IPS-18a (cell line): Measurements from ENCODE around the gene NR2F2.
A peak's percentile ranks its signal among the peaks of the same experiment; 100 is the strongest.

Experiments
- H3K27ac ChIP-seq: one replicate; pipeline ENCODE4 v1.5.1; 2013; ENCODE audit warnings: low read length
- H3K27me3 ChIP-seq: one replicate; pipeline ENCODE4 v1.6.1; 2013; ENCODE audit warnings: mild to moderate bottlenecking, low read length; ENCODE audit not compliant: control insufficient read depth, insufficient read depth
- H3K36me3 ChIP-seq: one replicate; pipeline ENCODE4 v1.6.1; 2013; ENCODE audit warnings: low read depth, low read length; ENCODE audit not compliant: control insufficient read depth
- H3K4me1 ChIP-seq: one replicate; pipeline ENCODE4 v1.6.1; 2013; ENCODE audit warnings: low read depth, low read length; ENCODE audit not compliant: control insufficient read depth
- H3K4me3 ChIP-seq: one replicate; pipeline ENCODE4 v1.5.1; 2013; ENCODE audit warnings: low read length
- H3K9ac ChIP-seq: one replicate; pipeline ENCODE4 v1.6.1; 2013; ENCODE audit warnings: mild to moderate bottlenecking, low read length, moderate library complexity
- H3K9me3 ChIP-seq: one replicate; pipeline ENCODE4 v1.6.1; 2013; ENCODE audit warnings: low read depth, low read length; ENCODE audit not compliant: control insufficient read depth

Gene NR2F2

GRCh38 chr15:96353930-96354730, 23.6 kb downstream of the NR2F2 start:
- Histone ChIP-seq H3K9ac (no peak overlapping the region), H3K9me3 (no peaks in the 10 kb centered on the region), H3K4me1 (peaks cover 10% of the 10 kb centered on the region), H3K27me3 (peaks cover 100% of the 10 kb centered on the region), H3K36me3 (no peaks in the 10 kb centered on the region), H3K4me3 (peak overlapping the region; percentile 33), H3K27ac (no peak overlapping the region)

GRCh38 chr15:96354731-96355567, 24.4 kb downstream of the NR2F2 start:
- Histone ChIP-seq H3K4me1 (peaks cover 12% of the 10 kb centered on the region), H3K27me3 (peaks cover 100% of the 10 kb centered on the region), H3K4me3 (peak overlapping the region; percentile 33), H3K9ac (no peak overlapping the region), H3K27ac (no peak overlapping the region), H3K9me3 (no peaks in the 10 kb centered on the region), H3K36me3 (no peaks in the 10 kb centered on the region)

- Histone ChIP-seq H3K27me3 (peaks cover 100% of the 10 kb centered on the region), H3K4me1 (peaks cover 14% of the 10 kb centered on the region), H3K9me3 (no peaks in the 10 kb centered on the region), H3K27ac (no peak overlapping the region), H3K9ac (no peak overlapping the region), H3K4me3 (no peak overlapping the region), H3K36me3 (no peaks in the 10 kb centered on the region)
These were observed 25.2 kb downstream of the NR2F2 start for GRCh38 chr15:96355568-96356187.

GRCh38 chr15:96356494-96357455, 26.3 kb downstream of the NR2F2 start:
- H3K4me3 ChIP-seq = peak overlapping the region; percentile 49
- no peak overlapping the region for H3K27ac ChIP-seq
- no peaks in the 10 kb centered on the region for H3K36me3 ChIP-seq
- peaks cover 100% of the 10 kb centered on the region for H3K27me3 ChIP-seq
- no peaks in the 10 kb centered on the region for H3K9me3 ChIP-seq
- H3K9ac ChIP-seq = no peak overlapping the region
- peaks cover 17% of the 10 kb centered on the region for H3K4me1 ChIP-seq

- H3K4me1 ChIP-seq = peaks cover 29% of the 10 kb centered on the region
- H3K9ac ChIP-seq = no peak overlapping the region
- H3K27ac ChIP-seq = no peak overlapping the region
- H3K4me3 ChIP-seq = no peak overlapping the region
- peaks cover 100% of the 10 kb centered on the region for H3K27me3 ChIP-seq
- H3K36me3 ChIP-seq = no peaks in the 10 kb centered on the region
- no peaks in the 10 kb centered on the region for H3K9me3 ChIP-seq
These were observed 27.7 kb downstream of the NR2F2 start for GRCh38 chr15:96358001-96358801.

GRCh38 chr15:96358821-96359615, 28.5 kb downstream of the NR2F2 start:
- H3K27me3 ChIP-seq = peaks cover 100% of the 10 kb centered on the region

GRCh38 chr15:96359616-96360521, 29.4 kb downstream of the NR2F2 start:
- no peak overlapping the region for H3K9ac ChIP-seq
- H3K4me3 ChIP-seq = peak overlapping the region; percentile 46
- no peak overlapping the region for H3K27ac ChIP-seq
- peaks cover 34% of the 10 kb centered on the region for H3K4me1 ChIP-seq
- peaks cover 100% of the 10 kb centered on the region for H3K27me3 ChIP-seq
- no peaks in the 10 kb centered on the region for H3K9me3 ChIP-seq
- no peaks in the 10 kb centered on the region for H3K36me3 ChIP-seq

More at GRCh38 chr15:96358821-96359615, 28.5 kb downstream of the NR2F2 start:
- no peaks in the 10 kb centered on the region for H3K36me3 ChIP-seq
- H3K9me3 ChIP-seq = no peaks in the 10 kb centered on the region
- no peak overlapping the region for H3K27ac ChIP-seq
- H3K4me1 ChIP-seq = peaks cover 34% of the 10 kb centered on the region
- peak overlapping the region; percentile 46 for H3K4me3 ChIP-seq
- H3K9ac ChIP-seq = no peak overlapping the region

GRCh38 chr15:96360581-96361308, 30.2 kb downstream of the NR2F2 start:
- peak overlapping the region; percentile 42 for H3K4me3 ChIP-seq
- no peaks in the 10 kb centered on the region for H3K36me3 ChIP-seq
- H3K4me1 ChIP-seq = peaks cover 35% of the 10 kb centered on the region
- H3K27me3 ChIP-seq = peaks cover 100% of the 10 kb centered on the region
- no peak overlapping the region for H3K27ac ChIP-seq
- H3K9ac ChIP-seq = no peak overlapping the region
- no peaks in the 10 kb centered on the region for H3K9me3 ChIP-seq
